Uterus (tissue), 4 donors: ENCODE measurements around the gene TAPBP. TPM values are rescaled to one million over a fixed set of nuclear protein-coding genes. Genes with fewer than 3 reads are reported as not detected.
A peak's percentile ranks its signal among the peaks of the same experiment; 100 is the strongest.

Source experiments
- DNase-seq, 2 donors: peaks; one replicate each; pipeline ENCODE4 v3.0.0-alpha.2; 2019 to 2020
- H3K27ac ChIP-seq, 2 donors: fragments of 200-600 bp; sonication (generic); 1 replicate in 1 of 2; 2 replicates in 1 of 2; pipeline ENCODE4 v1.5.1; 2016 to 2018
- H3K27me3 ChIP-seq, 2 donors: fragments of 200-600 bp; sonication (generic); one replicate each; pipeline ENCODE4 v1.5.1; 2018 to 2019; ENCODE audit warnings: control low read depth in 1 of 2
- H3K36me3 ChIP-seq, 2 donors: fragments of 200-600 bp; sonication (generic); one replicate each; pipeline ENCODE4 v1.5.1; 2019; ENCODE audit warnings: control low read depth in 1 of 2
- H3K4me1 ChIP-seq, 2 donors: fragments of 200-600 bp; sonication (generic); one replicate each; pipeline ENCODE4 v1.5.1; 2018 to 2019; ENCODE audit warnings: control low read depth in 1 of 2
- H3K4me3 ChIP-seq, 2 donors: fragments of 200-600 bp; sonication (generic); 1 replicate in 1 of 2; 2 replicates in 1 of 2; pipeline ENCODE4 v1.5.1; 2018 to 2019; ENCODE audit warnings: mild to moderate bottlenecking in 1 of 2
- H3K9me3 ChIP-seq, 2 donors: fragments of 200-600 bp; sonication (generic); one replicate each; pipeline ENCODE4 v1.5.1; 2019; ENCODE audit warnings: control low read depth in 1 of 2
- POLR2A ChIP-seq, 2 donors: fragments of 450-650 bp; IDR thresholded peaks; one replicate each; pipeline ENCODE4 v1.6.1; 2016; ENCODE audit warnings: antibody characterized with exemption in 2 of 2, mild to moderate bottlenecking in 1 of 2, moderate library complexity in 1 of 2
- intact Hi-C: fragments of 100-400 bp; cut with DNase I; formaldehyde crosslinking; loops from one replicate; pipeline ENCODE4 v1.15.1; 2023; ENCODE audit warnings: low total_unique reads
- total RNA-seq, 4 donors: library from RNA; depleted of rRNA in 3 of 4; stranded (reverse); fragments of >200 nt in 3 of 4; gene quantifications; one replicate each; pipeline versions ENCODE4 v1.1.0 to v1.2.4, GENCODE V29; 2014 to 2023
- TF ChIP-seq, protein P1 (sequence below), 4 experiments: fragments of 200-600 bp in 2 of 4; fragments of 450-650 bp in 2 of 4; sonication (generic) in 2 of 4; IDR thresholded peaks; one replicate each; pipeline ENCODE4 v1.5.1; 2016 to 2019; ENCODE audit warnings: antibody characterized with exemption in 4 of 4, mild to moderate bottlenecking in 2 of 4, moderate library complexity in 1 of 4
- donor health status: DM: yes; HTN: yes; CAD: no.

Gene TAPBP
- total RNA-seq, 4 donors from 2014 or later: 17.6 to 83.9 (median 41.4) TPM

- H3K27me3 ChIP-seq: no peaks in the 10 kb centered on the region
- TF ChIP-seq POLR2A (IDR thresholded peaks at IDR 0.05): no peak
- TF ChIP-seq, protein P1, sequence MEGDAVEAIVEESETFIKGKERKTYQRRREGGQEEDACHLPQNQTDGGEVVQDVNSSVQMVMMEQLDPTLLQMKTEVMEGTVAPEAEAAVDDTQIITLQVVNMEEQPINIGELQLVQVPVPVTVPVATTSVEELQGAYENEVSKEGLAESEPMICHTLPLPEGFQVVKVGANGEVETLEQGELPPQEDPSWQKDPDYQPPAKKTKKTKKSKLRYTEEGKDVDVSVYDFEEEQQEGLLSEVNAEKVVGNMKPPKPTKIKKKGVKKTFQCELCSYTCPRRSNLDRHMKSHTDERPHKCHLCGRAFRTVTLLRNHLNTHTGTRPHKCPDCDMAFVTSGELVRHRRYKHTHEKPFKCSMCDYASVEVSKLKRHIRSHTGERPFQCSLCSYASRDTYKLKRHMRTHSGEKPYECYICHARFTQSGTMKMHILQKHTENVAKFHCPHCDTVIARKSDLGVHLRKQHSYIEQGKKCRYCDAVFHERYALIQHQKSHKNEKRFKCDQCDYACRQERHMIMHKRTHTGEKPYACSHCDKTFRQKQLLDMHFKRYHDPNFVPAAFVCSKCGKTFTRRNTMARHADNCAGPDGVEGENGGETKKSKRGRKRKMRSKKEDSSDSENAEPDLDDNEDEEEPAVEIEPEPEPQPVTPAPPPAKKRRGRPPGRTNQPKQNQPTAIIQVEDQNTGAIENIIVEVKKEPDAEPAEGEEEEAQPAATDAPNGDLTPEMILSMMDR (IDR thresholded peaks at IDR 0.05): no peak
- intact Hi-C loops: no loop called here
- no peaks in the 10 kb centered on the region for H3K9me3 ChIP-seq
- no peak overlapping the region for H3K4me3 ChIP-seq
- DNase-seq: no peak
- H3K27ac ChIP-seq: no peak overlapping the region
- H3K36me3 ChIP-seq: no peaks in the 10 kb centered on the region
- peaks cover 5 to 7% of the 10 kb centered on the region in 2 donors for H3K4me1 ChIP-seq
Measured at GRCh38 chr6:33273924-33274902, 39.7 kb downstream of the TAPBP start.

- Histone ChIP-seq H3K4me1 (peaks cover 5 to 7% of the 10 kb centered on the region in 2 donors), H3K9me3 (no peaks in the 10 kb centered on the region), H3K27me3 (no peaks in the 10 kb centered on the region), H3K4me3 (no peak overlapping the region), H3K36me3 (no peaks in the 10 kb centered on the region), H3K27ac (peak overlapping the region in 1 of 2 donors; percentile 40)
- DNase-seq: no peak
- TF ChIP-seq POLR2A (IDR thresholded peaks at IDR 0.05): no peak
- TF ChIP-seq, protein P1 (IDR thresholded peaks at IDR 0.05): no peak
- intact Hi-C loops: no loop called here
Measured at GRCh38 chr6:33273129-33273923, 40.6 kb downstream of the TAPBP start.

DNA sequence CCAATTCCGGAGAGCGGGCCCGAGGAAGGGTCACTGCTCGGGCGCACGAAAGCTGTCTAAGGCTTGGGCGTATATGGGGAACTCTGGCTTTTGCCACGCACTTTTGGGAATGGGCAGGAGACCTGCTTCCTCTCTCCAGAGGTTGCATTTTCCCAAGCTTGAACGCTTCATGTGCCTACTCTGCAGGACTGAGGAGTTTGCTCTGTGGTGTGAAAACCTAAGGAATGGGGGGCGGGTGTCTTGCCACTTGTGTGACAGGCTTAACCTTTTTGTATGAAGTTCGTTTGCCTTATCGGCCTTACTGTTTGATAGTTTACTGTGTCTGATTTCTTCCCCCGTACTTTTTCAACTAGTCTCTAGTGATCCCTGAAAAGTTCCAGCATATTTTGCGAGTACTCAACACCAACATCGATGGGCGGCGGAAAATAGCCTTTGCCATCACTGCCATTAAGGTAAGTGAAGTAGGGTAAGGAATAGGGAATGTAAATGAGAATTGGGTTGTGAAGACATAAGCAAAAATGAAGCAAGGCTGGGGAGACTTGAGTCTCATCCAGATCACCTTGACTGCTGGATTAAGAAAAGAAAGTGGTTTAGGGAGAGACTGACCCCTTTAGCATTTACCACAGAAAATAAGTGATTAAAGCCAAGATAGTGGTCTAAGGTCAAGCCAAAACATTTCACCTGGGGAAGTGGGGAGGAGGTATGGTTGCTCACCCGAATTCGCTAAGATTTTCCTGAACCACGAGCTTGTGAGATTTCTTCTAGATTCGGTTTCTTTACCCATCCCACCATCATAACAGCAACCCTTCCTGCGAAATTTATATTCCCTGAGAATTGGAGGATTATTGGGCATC lies 41.4 kb downstream of the TAPBP start:
- peaks cover 5 to 7% of the 10 kb centered on the region in 2 donors for H3K4me1 ChIP-seq
- peak overlapping the region; percentile 40 to 94 for H3K27ac ChIP-seq
- intact Hi-C loops: no loop called here
- no peak for TF ChIP-seq POLR2A (IDR thresholded peaks at IDR 0.05)
- TF ChIP-seq, protein P1 (IDR thresholded peaks at IDR 0.05): no peak
- no peaks in the 10 kb centered on the region for H3K36me3 ChIP-seq
- H3K9me3 ChIP-seq: no peaks in the 10 kb centered on the region
- H3K4me3 ChIP-seq: peak overlapping the region; percentile 54 to 72
- DNase-seq: no peak
- H3K27me3 ChIP-seq: no peaks in the 10 kb centered on the region

DNA sequence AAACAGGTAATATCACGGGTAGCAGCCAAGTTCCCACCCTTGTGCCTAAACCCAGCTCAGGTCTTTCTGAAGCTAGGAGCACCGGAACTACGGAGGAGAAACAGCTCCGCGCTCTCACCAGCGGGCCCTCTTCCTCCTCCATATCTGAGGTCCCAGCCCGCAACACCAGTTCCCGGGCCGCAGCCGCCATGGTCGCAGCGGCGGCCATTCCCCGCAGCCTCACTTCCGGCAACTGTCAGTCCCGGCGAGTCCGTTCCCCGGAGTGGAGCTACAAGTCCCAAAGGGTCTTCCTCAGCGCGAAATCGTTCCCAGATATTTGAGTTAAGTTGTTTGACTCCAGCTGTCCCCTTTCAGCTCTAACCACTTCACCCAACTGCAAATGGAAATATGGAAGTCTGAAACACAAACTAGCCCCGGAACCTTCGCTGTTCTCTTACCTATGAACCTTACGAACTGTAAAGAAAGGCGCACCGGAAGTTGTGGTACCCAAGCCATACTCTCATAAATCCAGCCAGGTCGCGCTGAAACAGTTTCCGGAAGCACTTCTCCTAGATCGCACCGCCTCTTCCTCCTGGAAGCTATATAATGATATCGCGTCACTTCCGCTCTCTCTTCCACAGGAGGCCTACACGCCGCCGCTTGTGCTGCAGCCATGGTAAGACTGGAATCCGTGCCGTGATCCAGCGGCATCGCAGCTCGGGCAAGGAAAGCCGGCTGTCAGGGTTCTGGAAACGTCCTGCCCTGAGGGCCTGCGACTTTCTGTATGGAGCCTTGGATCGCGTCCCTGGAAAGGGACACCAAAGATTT lies 42.2 kb downstream of the TAPBP start, which contains the start of the genes RPS18 and VPS52:
Gene RPS18 (plus strand): TSS at position 608 of the 807 bp plus-strand sequence. CDS start 45 bp downstream, at position 653.
Gene VPS52 (minus strand): TSS at position 409 of the 807 bp plus-strand sequence. CDS start 201 bp downstream, at position 208.
- peak; percentile 91 to 98 for DNase-seq
- intact Hi-C loops: no loop called here
- peaks cover 4 to 7% of the 10 kb centered on the region in 2 donors for H3K4me1 ChIP-seq

More for the DNA sequence above, 42.2 kb downstream of the TAPBP start, which contains the start of the genes RPS18 and VPS52:
- peak; percentile 94 to 97 for TF ChIP-seq POLR2A (IDR thresholded peaks at IDR 0.05)
- TF ChIP-seq, protein P1 (IDR thresholded peaks at IDR 0.05): peak in 1 of 4 experiments; percentile 7
- H3K36me3 ChIP-seq: no peaks in the 10 kb centered on the region
- H3K9me3 ChIP-seq: no peaks in the 10 kb centered on the region
- no peaks in the 10 kb centered on the region for H3K27me3 ChIP-seq
- H3K27ac ChIP-seq: peak within 1 kb of the TSS; percentile 87 to 94
- H3K4me3 ChIP-seq: peak within 1 kb of the TSS; percentile 54 to 72
